ENCODE measurements around the gene TRIM74. TPM values are rescaled to one million over a fixed set of nuclear protein-coding genes. Genes with fewer than 3 reads are reported as not detected.
A peak's percentile ranks its signal among the peaks of the same experiment; 100 is the strongest.
"Not testable (repeated sequence)": the region's sequence is repeated elsewhere in the genome, so short reads cannot be mapped to it uniquely, and the experiment has no call there.

The TRIM74 gene
- total RNA-seq, result not detected

GRCh38 chr7:72968980-72969516 lies at the start of gene TRIM74:
TSS of gene TRIM74 (minus strand) at chr7:72969466. CDS start at chr7:72966157, 3,309 bp downstream.
- POLR2A ChIA-PET; CTCF ChIA-PET; H3K27me3 Mint-ChIP-seq; H3K36me3 Mint-ChIP-seq (ENCODE audit: low read depth); H3K27ac Mint-ChIP-seq; intact Hi-C loops (cut with micrococcal nuclease); H3K4me3 Mint-ChIP-seq; H3K4me1 Mint-ChIP-seq (ENCODE audit: low read depth); DNase-seq; H3K9me3 Mint-ChIP-seq; ATAC-seq: not testable (repeated sequence)

GRCh38 chr7:73006491-73006890 lies 37.2 kb upstream of the TRIM74 start:
- H3K4me1 Mint-ChIP-seq (ENCODE audit: low read depth); DNase-seq; H3K9me3 Mint-ChIP-seq; POLR2A ChIA-PET; H3K36me3 Mint-ChIP-seq (ENCODE audit: low read depth); H3K27me3 Mint-ChIP-seq; intact Hi-C loops (cut with micrococcal nuclease); ATAC-seq; H3K27ac Mint-ChIP-seq; CTCF ChIA-PET: not testable (repeated sequence)
- peak overlapping the region; percentile 62 for H3K4me3 Mint-ChIP-seq

GRCh38 chr7:73005693-73006447 lies 36.6 kb upstream of the TRIM74 start:
- H3K4me1 Mint-ChIP-seq (ENCODE audit: low read depth); H3K36me3 Mint-ChIP-seq (ENCODE audit: low read depth); intact Hi-C loops (cut with micrococcal nuclease); H3K27me3 Mint-ChIP-seq; H3K9me3 Mint-ChIP-seq; CTCF ChIA-PET; POLR2A ChIA-PET: not testable (repeated sequence)
- Mint-ChIP-seq H3K4me3 (peak overlapping the region; percentile 83), H3K27ac (peak overlapping the region; percentile 97)
- DNase-seq (peak; percentile 92), ATAC-seq (peak; percentile 87)

- H3K4me1 Mint-ChIP-seq (ENCODE audit: low read depth); CTCF ChIA-PET; intact Hi-C loops (cut with micrococcal nuclease); H3K9me3 Mint-ChIP-seq; H3K27me3 Mint-ChIP-seq; POLR2A ChIA-PET; H3K36me3 Mint-ChIP-seq (ENCODE audit: low read depth): not testable (repeated sequence)
- Mint-ChIP-seq H3K27ac (peak overlapping the region; percentile 97), H3K4me3 (peak overlapping the region; percentile 83)
- ATAC-seq (peak; percentile 80), DNase-seq (peak; percentile 80)
Measured at GRCh38 chr7:73005356-73005692, 36.1 kb upstream of the TRIM74 start.

- H3K9me3 Mint-ChIP-seq; CTCF ChIA-PET; H3K27ac Mint-ChIP-seq; H3K27me3 Mint-ChIP-seq; ATAC-seq; H3K36me3 Mint-ChIP-seq (ENCODE audit: low read depth); POLR2A ChIA-PET; intact Hi-C loops (cut with micrococcal nuclease); DNase-seq; H3K4me1 Mint-ChIP-seq (ENCODE audit: low read depth); H3K4me3 Mint-ChIP-seq: not testable (repeated sequence)
Measured at GRCh38 chr7:72997887-72998468, 28.7 kb upstream of the TRIM74 start.

GRCh38 chr7:72997447-72997846 lies 28.2 kb upstream of the TRIM74 start:
- intact Hi-C loops (cut with micrococcal nuclease); H3K27me3 Mint-ChIP-seq; CTCF ChIA-PET; DNase-seq; POLR2A ChIA-PET; ATAC-seq; H3K9me3 Mint-ChIP-seq; H3K27ac Mint-ChIP-seq; H3K4me1 Mint-ChIP-seq (ENCODE audit: low read depth); H3K36me3 Mint-ChIP-seq (ENCODE audit: low read depth); H3K4me3 Mint-ChIP-seq: not testable (repeated sequence)

- H3K4me1 Mint-ChIP-seq (ENCODE audit: low read depth); intact Hi-C loops (cut with micrococcal nuclease); H3K27ac Mint-ChIP-seq; DNase-seq; H3K4me3 Mint-ChIP-seq; CTCF ChIA-PET; H3K27me3 Mint-ChIP-seq; H3K36me3 Mint-ChIP-seq (ENCODE audit: low read depth); POLR2A ChIA-PET; H3K9me3 Mint-ChIP-seq; ATAC-seq: not testable (repeated sequence)
Measured at GRCh38 chr7:72995484-72995883, 26.2 kb upstream of the TRIM74 start.

- intact Hi-C loops (cut with micrococcal nuclease); H3K9me3 Mint-ChIP-seq; H3K27me3 Mint-ChIP-seq; H3K4me3 Mint-ChIP-seq; H3K36me3 Mint-ChIP-seq (ENCODE audit: low read depth); DNase-seq; POLR2A ChIA-PET; H3K27ac Mint-ChIP-seq; CTCF ChIA-PET; H3K4me1 Mint-ChIP-seq (ENCODE audit: low read depth): not testable (repeated sequence)
- peak; percentile 34 for ATAC-seq
Measured at GRCh38 chr7:72990146-72990913, 21.1 kb upstream of the TRIM74 start.

- POLR2A ChIA-PET; DNase-seq; H3K4me1 Mint-ChIP-seq (ENCODE audit: low read depth); H3K4me3 Mint-ChIP-seq; intact Hi-C loops (cut with micrococcal nuclease); H3K9me3 Mint-ChIP-seq; ATAC-seq; H3K27me3 Mint-ChIP-seq; CTCF ChIA-PET; H3K36me3 Mint-ChIP-seq (ENCODE audit: low read depth); H3K27ac Mint-ChIP-seq: not testable (repeated sequence)
Measured at GRCh38 chr7:72982084-72982483, 12.8 kb upstream of the TRIM74 start.

- intact Hi-C loops (cut with micrococcal nuclease); CTCF ChIA-PET; H3K9me3 Mint-ChIP-seq; H3K4me3 Mint-ChIP-seq; POLR2A ChIA-PET; H3K4me1 Mint-ChIP-seq (ENCODE audit: low read depth); H3K27ac Mint-ChIP-seq; DNase-seq; H3K27me3 Mint-ChIP-seq; H3K36me3 Mint-ChIP-seq (ENCODE audit: low read depth); ATAC-seq: not testable (repeated sequence)
Measured at GRCh38 chr7:72980382-72980781, 11.1 kb upstream of the TRIM74 start.

- H3K36me3 Mint-ChIP-seq (ENCODE audit: low read depth); POLR2A ChIA-PET; H3K4me1 Mint-ChIP-seq (ENCODE audit: low read depth); H3K27ac Mint-ChIP-seq; H3K4me3 Mint-ChIP-seq; CTCF ChIA-PET; DNase-seq; H3K9me3 Mint-ChIP-seq; ATAC-seq; H3K27me3 Mint-ChIP-seq; intact Hi-C loops (cut with micrococcal nuclease): not testable (repeated sequence)
Measured at GRCh38 chr7:72976434-72976833, 7.2 kb upstream of the TRIM74 start.
